ENCODE results near the gene ZBED2.
A peak's percentile ranks its signal among the peaks of the same experiment; 100 is the strongest.

Gene ZBED2

GRCh38 chr3:111585217-111585616 is 9.9 kb downstream of the ZBED2 start:
- POLR2A ChIA-PET = no interaction called here
- CTCF ChIA-PET = interaction anchor here (1.1 to 6.1 kb wide), 3 partner anchors 7 to 131 kb away, joined by 3 to 20 read pairs (median 5); no protein-coding TSS in a partner anchor
- no peak for DNase-seq (ENCODE audit: low read depth, low spot score)

GRCh38 chr3:111584744-111585143 is 10.4 kb downstream of the ZBED2 start:
- ChIA-PET POLR2A (no interaction called here), CTCF (interaction anchor here (6.1 kb wide), 1 partner anchor 106 kb away, joined by 20 read pairs; no protein-coding TSS in a partner anchor)
- no peak for DNase-seq (ENCODE audit: low read depth, low spot score)
- H3K4me3 ChIP-seq (ENCODE audit: low read depth, low read length) = no peak overlapping the region
- no peak for TF ChIP-seq CTCF (IDR thresholded peaks at IDR 0.05; ENCODE audit: insufficient read depth, low read length, missing control alignments)

More at GRCh38 chr3:111585217-111585616, 9.9 kb downstream of the ZBED2 start:
- no peak for TF ChIP-seq CTCF (IDR thresholded peaks at IDR 0.05; ENCODE audit: insufficient read depth, low read length, missing control alignments)
- H3K4me3 ChIP-seq (ENCODE audit: low read depth, low read length) = no peak overlapping the region

- no peak for TF ChIP-seq CTCF (IDR thresholded peaks at IDR 0.05; ENCODE audit: insufficient read depth, low read length, missing control alignments)
- POLR2A ChIA-PET = no interaction called here
- DNase-seq (ENCODE audit: low read depth, low spot score) = peak; percentile 88
- CTCF ChIA-PET = interaction anchor here (1.6 to 10.9 kb wide), 4 partner anchors 12 to 134 kb away, joined by 6 to 348 read pairs (median 46); no protein-coding TSS in a partner anchor
- no peak overlapping the region for H3K4me3 ChIP-seq (ENCODE audit: low read depth, low read length)
These were observed 13.0 kb downstream of the ZBED2 start for GRCh38 chr3:111582120-111582474.

GRCh38 chr3:111581403-111582119 is 13.6 kb downstream of the ZBED2 start:
- no peak overlapping the region for H3K4me3 ChIP-seq (ENCODE audit: low read depth, low read length)
- ChIA-PET CTCF (interaction anchor here (1.0 to 10.9 kb wide), 4 partner anchors 8 to 134 kb away, joined by 3 to 348 read pairs (median 46); no protein-coding TSS in a partner anchor), POLR2A (no interaction called here)
- TF ChIP-seq CTCF (IDR thresholded peaks at IDR 0.05; ENCODE audit: insufficient read depth, low read length, missing control alignments) = no peak
- no peak for DNase-seq (ENCODE audit: low read depth, low spot score)

GRCh38 chr3:111579495-111579894 is 15.7 kb downstream of the ZBED2 start:
- CTCF ChIA-PET = interaction anchor here (0.9 to 10.9 kb wide), 13 partner anchors 10 to 379 kb away, joined by 3 to 348 read pairs (median 15); partner anchors contain the start of gene ZBED2
- H3K4me3 ChIP-seq (ENCODE audit: low read depth, low read length) = no peak overlapping the region
- POLR2A ChIA-PET = no interaction called here
- no peak for DNase-seq (ENCODE audit: low read depth, low spot score)
- no peak for TF ChIP-seq CTCF (IDR thresholded peaks at IDR 0.05; ENCODE audit: insufficient read depth, low read length, missing control alignments)

- ChIA-PET CTCF (interaction anchor here (0.8 to 10.9 kb wide), 29 partner anchors 10 to 434 kb away, joined by 3 to 348 read pairs (median 7); partner anchors contain the start of gene ZBED2), POLR2A (no interaction called here)
- no peak for DNase-seq (ENCODE audit: low read depth, low spot score)
- H3K4me3 ChIP-seq (ENCODE audit: low read depth, low read length) = no peak overlapping the region
- TF ChIP-seq CTCF (IDR thresholded peaks at IDR 0.05; ENCODE audit: insufficient read depth, low read length, missing control alignments) = no peak
These were observed 16.3 kb downstream of the ZBED2 start for GRCh38 chr3:111578867-111579266.

Measured in AG04449 (cell line).